GM12878 (cell line): Measurements from ENCODE around the gene LENG9.

Source experiments
- CEBPB ChIP-seq, 2 experiments: fragments of 150-350 bp in 1 of 2; IDR thresholded peaks; 2 replicates each; pipeline ENCODE4 v1.6.1; 2012 to 2014; ENCODE audit warnings: low read depth in 2 of 2, low read length in 2 of 2, borderline replicate concordance in 1 of 2, inconsistent platforms in 1 of 2
- CREB1 ChIP-seq: IDR thresholded peaks from 2 replicates; pipeline ENCODE4 v1.6.1; 2012; ENCODE audit warnings: low read depth, mild to moderate bottlenecking, inconsistent platforms
- EED ChIP-seq: sonication (generic); IDR thresholded peaks from 2 replicates; pipeline ENCODE4 v1.6.1; 2016; ENCODE audit warnings: antibody characterized with exemption, low read depth
- EZH2 ChIP-seq: IDR thresholded peaks from 2 replicates; pipeline ENCODE4 v1.6.1; 2012; ENCODE audit warnings: low read depth, mild to moderate bottlenecking, control low read depth, inconsistent platforms, low read length, borderline replicate concordance; ENCODE audit not compliant: control insufficient read depth
- IKZF2 ChIP-seq, 2 experiments: fragments of 450-650 bp; IDR thresholded peaks; 2 replicates each; pipeline ENCODE4 v1.6.1; 2017; ENCODE audit warnings: mild to moderate bottlenecking in 2 of 2, moderate library complexity in 2 of 2
- MXI1 ChIP-seq: fragments of 150-350 bp; IDR thresholded peaks from 2 replicates; pipeline ENCODE4 v1.6.1; 2011; ENCODE audit warnings: low read depth, mild to moderate bottlenecking, inconsistent platforms, low read length, improper control_type of control experiment
- NFIC ChIP-seq: IDR thresholded peaks from 2 replicates; pipeline ENCODE4 v1.6.1; 2012; ENCODE audit warnings: low read depth, mild to moderate bottlenecking, inconsistent platforms, low read length, moderate library complexity
- TF ChIP-seq, protein P1 (sequence below): fragments of 150-350 bp; IDR thresholded peaks from 2 replicates; pipeline ENCODE4 v1.6.1; 2014; ENCODE audit warnings: mild to moderate bottlenecking, low read depth, low read length

DNA sequence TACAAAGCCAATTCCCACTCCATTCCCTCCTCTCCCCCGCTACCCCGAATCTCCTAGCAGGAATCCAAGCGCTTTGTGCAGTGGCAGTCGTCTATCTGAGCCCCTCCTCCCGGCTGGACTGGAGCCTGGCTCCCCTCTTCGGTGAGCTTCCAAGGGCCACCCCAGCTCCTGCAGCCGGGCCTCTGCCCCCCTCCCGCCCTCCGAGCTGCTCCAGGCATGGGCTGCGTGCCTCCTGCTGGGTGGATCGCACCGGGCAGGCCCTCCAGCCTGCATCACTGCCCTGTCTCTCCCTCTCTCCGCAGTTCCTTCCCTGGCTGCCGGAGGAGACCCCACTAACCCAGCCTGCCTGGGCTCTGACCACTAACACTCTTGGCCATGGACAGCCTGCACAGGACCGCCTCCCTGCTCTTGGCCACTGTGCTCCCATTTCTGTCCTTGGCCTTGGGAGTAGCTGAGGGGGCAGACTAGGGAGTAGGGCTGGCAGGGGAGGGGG lies 27.5 kb downstream of the LENG9 start:
- TF ChIP-seq CREB1 = no peak
- TF ChIP-seq, protein P1, sequence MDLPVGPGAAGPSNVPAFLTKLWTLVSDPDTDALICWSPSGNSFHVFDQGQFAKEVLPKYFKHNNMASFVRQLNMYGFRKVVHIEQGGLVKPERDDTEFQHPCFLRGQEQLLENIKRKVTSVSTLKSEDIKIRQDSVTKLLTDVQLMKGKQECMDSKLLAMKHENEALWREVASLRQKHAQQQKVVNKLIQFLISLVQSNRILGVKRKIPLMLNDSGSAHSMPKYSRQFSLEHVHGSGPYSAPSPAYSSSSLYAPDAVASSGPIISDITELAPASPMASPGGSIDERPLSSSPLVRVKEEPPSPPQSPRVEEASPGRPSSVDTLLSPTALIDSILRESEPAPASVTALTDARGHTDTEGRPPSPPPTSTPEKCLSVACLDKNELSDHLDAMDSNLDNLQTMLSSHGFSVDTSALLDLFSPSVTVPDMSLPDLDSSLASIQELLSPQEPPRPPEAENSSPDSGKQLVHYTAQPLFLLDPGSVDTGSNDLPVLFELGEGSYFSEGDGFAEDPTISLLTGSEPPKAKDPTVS = no peak
- no peak for TF ChIP-seq MXI1
- no peak for TF ChIP-seq EZH2
- TF ChIP-seq NFIC = no peak
- TF ChIP-seq IKZF2 (IDR thresholded peaks at IDR 0.05) = no peak
- no peak for TF ChIP-seq CEBPB (IDR thresholded peaks at IDR 0.05; ENCODE audit: borderline replicate concordance in 1 of 2, low read depth in 2 of 2, low read length in 2 of 2)
- no peak for TF ChIP-seq EED
